ENCODE data around the gene ARTN.

ARTN gene

GRCh38 chr1:43933386-43934100, at the start of gene ARTN:
Gene ARTN (plus strand): TSS chr1:43933801. CDS start chr1:43935657, 1,856 bp downstream.
- no peak for DNase-seq (ENCODE audit: low read depth)

GRCh38 chr1:43885279-43885801, 48.3 kb upstream of the ARTN start:
- no peak for DNase-seq (ENCODE audit: low read depth)

- no peak for DNase-seq (ENCODE audit: low read depth)
Measured at GRCh38 chr1:43887748-43888147, 45.9 kb upstream of the ARTN start.

GRCh38 chr1:43890815-43891214, 42.8 kb upstream of the ARTN start:
- no peak for DNase-seq (ENCODE audit: low read depth)

GRCh38 chr1:43893006-43893405, 40.6 kb upstream of the ARTN start:
- DNase-seq (ENCODE audit: low read depth) = no peak

- no peak for DNase-seq (ENCODE audit: low read depth)
Measured at GRCh38 chr1:43898981-43899380, 34.6 kb upstream of the ARTN start.

- no peak for DNase-seq (ENCODE audit: low read depth)
Measured at GRCh38 chr1:43900386-43900785, 33.2 kb upstream of the ARTN start.

- no peak for DNase-seq (ENCODE audit: low read depth)
Measured at GRCh38 chr1:43901196-43901961, 32.2 kb upstream of the ARTN start.

- no peak for DNase-seq (ENCODE audit: low read depth)
Measured at GRCh38 chr1:43902058-43902831, 31.4 kb upstream of the ARTN start.

- no peak for DNase-seq (ENCODE audit: low read depth)
Measured at GRCh38 chr1:43904660-43905551, 28.7 kb upstream of the ARTN start.

GRCh38 chr1:43908226-43908625, 25.4 kb upstream of the ARTN start:
- no peak for DNase-seq (ENCODE audit: low read depth)

GRCh38 chr1:43908858-43909257, 24.7 kb upstream of the ARTN start:
- no peak for DNase-seq (ENCODE audit: low read depth)

- DNase-seq (ENCODE audit: low read depth) = no peak
Measured at GRCh38 chr1:43910343-43910742, 23.3 kb upstream of the ARTN start.

- no peak for DNase-seq (ENCODE audit: low read depth)
Measured at GRCh38 chr1:43912607-43913006, 21.0 kb upstream of the ARTN start.

- no peak for DNase-seq (ENCODE audit: low read depth)
Measured at GRCh38 chr1:43913051-43913501, 20.5 kb upstream of the ARTN start.

- no peak for DNase-seq (ENCODE audit: low read depth)
Measured at GRCh38 chr1:43913666-43914360, 19.8 kb upstream of the ARTN start.

- no peak for DNase-seq (ENCODE audit: low read depth)
Measured at GRCh38 chr1:43914576-43915525, 18.8 kb upstream of the ARTN start.

- no peak for DNase-seq (ENCODE audit: low read depth)
Measured at GRCh38 chr1:43919906-43920305, 13.7 kb upstream of the ARTN start.

GRCh38 chr1:43921022-43921421, 12.6 kb upstream of the ARTN start:
- no peak for DNase-seq (ENCODE audit: low read depth)

GRCh38 chr1:43924516-43924915, 9.1 kb upstream of the ARTN start:
- no peak for DNase-seq (ENCODE audit: low read depth)

Data from stimulated activated CD4-positive, alpha-beta T cell treated with anti-CD3 and anti-CD28 coated beads, Interleukin-2, amount 100 ng/mL, for 4 hours (primary cell).